Measurements from ENCODE around the gene TMEM150A. TPM values are rescaled to one million over a fixed set of nuclear protein-coding genes. Genes with fewer than 3 reads are reported as not detected.

TMEM150A gene
- total and polyA plus RNA-seq, 2 of the 13 experiments (the other 11 are each of a cell fraction or from before 2014, with no cell fraction given): 30.1 to 70.4 TPM

DNA sequence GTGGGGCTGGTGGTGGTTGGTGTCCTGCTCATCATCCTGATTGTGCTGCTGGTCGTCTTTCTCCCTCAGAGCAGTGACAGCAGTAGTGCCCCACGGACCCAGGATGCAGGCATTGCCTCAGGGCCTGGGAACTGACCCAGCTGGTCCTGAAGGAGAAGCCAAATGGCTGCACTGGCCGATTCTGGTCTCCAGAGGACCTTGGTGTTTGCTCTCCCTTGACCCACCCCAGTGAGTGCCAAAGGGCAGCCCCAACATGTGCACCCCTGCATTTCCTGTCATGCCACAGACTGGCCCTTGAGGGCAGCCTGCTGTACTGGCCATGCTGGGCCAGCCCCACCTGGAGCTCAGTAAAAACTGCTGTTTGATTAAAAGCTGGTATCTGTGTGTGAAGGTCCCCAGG, 9.5 kb downstream of the TMEM150A start (continued):
- no peak for TF ChIP-seq ZNF414 (CRISPR knock-in tag; IDR thresholded peaks at IDR 0.05)
- no peak for TF ChIP-seq JUND (CRISPR knock-in tag; IDR thresholded peaks at IDR 0.05)
- no peak; the same call in 1 of the 2 replicates for TF ChIP-seq PPARG (CRISPR knock-in tag; conservative IDR thresholded peaks at IDR 0.05)
- no peak for TF ChIP-seq BORCS8-MEF2B (CRISPR knock-in tag; IDR thresholded peaks at IDR 0.05)
- TF ChIP-seq MXI1 (IDR thresholded peaks at IDR 0.05; ENCODE audit: borderline replicate concordance, low read depth, low read length): peak; percentile 61; the same call in 1 of the 3 replicates
- no peak for TF ChIP-seq KLF11 (CRISPR knock-in tag; IDR thresholded peaks at IDR 0.05)
- no peak for TF ChIP-seq ZNF660 (CRISPR knock-in tag; IDR thresholded peaks at IDR 0.05; ENCODE audit: borderline replicate concordance, low read depth)
- no peak for TF ChIP-seq GABPA (IDR thresholded peaks at IDR 0.05; ENCODE audit: low read depth, low read length)
- TF ChIP-seq GABPA (CRISPR knock-in tag; IDR thresholded peaks at IDR 0.05; ENCODE audit: low read depth): peak; percentile 37; the same call in 1 of the 2 replicates
- no peak for TF ChIP-seq ZNF790 (CRISPR knock-in tag; IDR thresholded peaks at IDR 0.05; ENCODE audit: borderline replicate concordance)
- TF ChIP-seq ZNF781 (CRISPR knock-in tag; IDR thresholded peaks at IDR 0.05; ENCODE audit: borderline replicate concordance, not compliant biosample characterization): no peak
- TF ChIP-seq ZMAT5 (CRISPR knock-in tag; IDR thresholded peaks at IDR 0.05; ENCODE audit: borderline replicate concordance, low read depth): no peak
- TF ChIP-seq HNF1A (IDR thresholded peaks at IDR 0.05; ENCODE audit: low read depth): no peak
- no peak for TF ChIP-seq HNF1A (CRISPR knock-in tag; IDR thresholded peaks at IDR 0.05; ENCODE audit: borderline replicate concordance)
- TF ChIP-seq NFKBIZ (CRISPR knock-in tag; IDR thresholded peaks at IDR 0.05): no peak
- no peak for TF ChIP-seq ZNF839 (CRISPR knock-in tag; IDR thresholded peaks at IDR 0.05; ENCODE audit: borderline replicate concordance)
- TF ChIP-seq SATB2 (CRISPR knock-in tag; IDR thresholded peaks at IDR 0.05): no peak
- TF ChIP-seq HNRNPL (IDR thresholded peaks at IDR 0.05; ENCODE audit: low read depth, low read length): peak; percentile 92
- no peak for TF ChIP-seq ZMAT3 (CRISPR knock-in tag; conservative IDR thresholded peaks at IDR 0.05)
- no peak for TF ChIP-seq IRF2 (CRISPR knock-in tag; IDR thresholded peaks at IDR 0.05)
- no peak for TF ChIP-seq NFKB2 (CRISPR knock-in tag; IDR thresholded peaks at IDR 0.05; ENCODE audit: borderline replicate concordance)
- no peak for TF ChIP-seq ARNT2 (CRISPR knock-in tag; IDR thresholded peaks at IDR 0.05; ENCODE audit: low read depth)
- no peak for TF ChIP-seq ZFP36L1 (CRISPR knock-in tag; IDR thresholded peaks at IDR 0.05)
- TF ChIP-seq RAD51 (IDR thresholded peaks at IDR 0.05; ENCODE audit: borderline replicate concordance): no peak
- peak; percentile 46 for TF ChIP-seq TEAD3 (CRISPR knock-in tag; optimal IDR thresholded peaks at IDR 0.05; ENCODE audit: borderline replicate concordance)
- no peak for TF ChIP-seq MAZ (IDR thresholded peaks at IDR 0.05; ENCODE audit: borderline replicate concordance, low read depth, low read length)
- no peak for TF ChIP-seq MAZ (CRISPR knock-in tag; IDR thresholded peaks at IDR 0.05; ENCODE audit: low read depth)
- TF ChIP-seq ZNF720 (CRISPR knock-in tag; IDR thresholded peaks at IDR 0.05): no peak
